ENCODE results near the gene CNTFR.

Gene CNTFR

GRCh38 chr9:34502471-34502870 is 87.1 kb downstream of the CNTFR start:
- no peak for TF ChIP-seq CTCF (IDR thresholded peaks at IDR 0.05; ENCODE audit: low read depth, low read length, missing control alignments)
- Histone ChIP-seq H3K36me3 (replicated peaks) (no peaks in the 10 kb centered on the region), H3K27me3 (replicated peaks) (peaks cover 7% of the 10 kb centered on the region), H3K4me3 (ENCODE audit: low read depth, low read length) (no peak overlapping the region), H3K27ac (no peak overlapping the region)
- in situ Hi-C loops (cut with HindIII; ENCODE audit: low pct_ligation_motif_present, low sequenced_read_pairs) = no loop called here
- no peak for DNase-seq

GRCh38 chr9:34501889-34502425 is 87.6 kb downstream of the CNTFR start:
- Histone ChIP-seq H3K36me3 (replicated peaks) (no peaks in the 10 kb centered on the region), H3K4me3 (ENCODE audit: low read depth, low read length) (no peak overlapping the region), H3K27me3 (replicated peaks) (peaks cover 7% of the 10 kb centered on the region), H3K27ac (no peak overlapping the region)
- in situ Hi-C loops (cut with HindIII; ENCODE audit: low pct_ligation_motif_present, low sequenced_read_pairs) = no loop called here
- no peak for DNase-seq
- peak; percentile 51 for TF ChIP-seq CTCF (IDR thresholded peaks at IDR 0.05; ENCODE audit: low read depth, low read length, missing control alignments)
